Endometrial microvascular endothelial cells (primary cell): ENCODE results near the gene SMOC2. TPM values are rescaled to one million over a fixed set of nuclear protein-coding genes. Genes with fewer than 3 reads are reported as not detected.

Experiments used
- in situ Hi-C: cut with HindIII; loops from 2 replicates; pipeline ENCODE4 v1.10.0; 2017; ENCODE audit warnings: low sequenced_read_pairs, low pct_unique_long_range_greater_than_20kb; ENCODE audit errors: inconsistent ontology term
- total RNA-seq: library from RNA; depleted of rRNA; stranded (reverse); fragments of >200 nt; gene quantifications from one replicate; pipeline ENCODE4 v1.2.3, GENCODE V29; 2015; ENCODE audit errors: inconsistent ontology term

Gene SMOC2
- total RNA-seq, 1 donor from 2014 or later = not detected

DNA sequence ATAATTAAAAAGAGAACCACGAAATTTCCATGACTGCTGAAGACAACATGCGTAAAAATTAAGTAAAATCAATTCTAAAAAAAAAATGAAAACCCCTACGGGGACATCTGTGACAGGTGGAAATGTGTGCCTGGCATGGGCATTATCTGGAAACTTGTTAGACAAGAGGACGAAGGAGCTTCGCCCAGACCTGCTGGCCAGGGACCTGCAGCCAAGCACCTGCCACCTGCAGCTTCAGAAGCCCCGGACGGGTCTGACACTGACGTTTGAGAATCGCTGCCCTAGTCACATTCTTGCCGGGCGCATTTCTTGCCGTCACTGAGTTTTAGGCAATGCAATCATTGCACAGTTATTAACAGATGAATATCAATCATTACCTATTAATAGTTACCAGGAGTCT lies 140.3 kb downstream of the SMOC2 start:
- in situ Hi-C loops = no loop called here

DNA sequence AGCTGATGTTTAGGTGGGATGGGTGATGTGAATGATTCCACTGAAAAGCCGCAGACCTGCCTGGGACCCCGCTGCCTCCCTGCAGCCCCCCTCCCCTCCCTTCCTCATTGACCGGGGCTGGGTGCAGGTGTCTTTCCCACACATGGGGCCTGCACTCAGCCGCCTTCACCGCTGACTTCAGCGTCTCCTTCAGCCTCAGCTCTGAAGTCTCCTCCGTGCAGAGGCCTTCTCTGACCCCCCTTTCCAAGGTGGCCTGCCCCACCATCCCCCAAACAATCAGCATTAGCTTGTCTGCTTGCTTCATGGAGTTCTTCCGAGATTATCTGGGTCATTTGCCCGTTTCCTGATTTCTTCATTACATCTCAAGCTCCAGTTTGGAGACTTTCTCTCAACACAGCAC lies 140.7 kb downstream of the SMOC2 start:
- in situ Hi-C loops = no loop called here

GRCh38 chr6:168582571-168582981 lies 141.6 kb downstream of the SMOC2 start:
- in situ Hi-C loops = no loop called here

DNA sequence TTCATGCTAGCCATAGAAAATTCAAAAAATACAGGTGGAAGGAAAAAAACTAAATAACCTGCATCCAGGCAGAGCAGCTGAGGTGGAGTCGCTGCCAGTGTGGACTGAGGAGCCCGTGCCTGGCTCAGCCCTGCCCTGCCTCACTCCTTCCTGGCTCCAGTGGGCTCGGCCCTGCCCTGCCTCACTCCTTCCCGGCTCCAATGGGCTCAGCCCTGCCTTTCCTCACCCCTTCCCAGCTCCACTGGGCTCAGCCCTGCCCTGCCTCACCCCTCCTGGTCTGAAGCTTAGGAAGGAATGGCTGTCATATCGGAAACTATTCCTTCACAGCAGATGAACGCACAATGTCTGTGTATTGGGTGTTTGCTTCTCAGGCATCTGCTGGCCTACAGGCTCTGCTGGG lies 142.1 kb downstream of the SMOC2 start:
- in situ Hi-C loops = no loop called here

- in situ Hi-C loops = no loop called here
These were observed 142.8 kb downstream of the SMOC2 start for GRCh38 chr6:168583821-168584220.

DNA sequence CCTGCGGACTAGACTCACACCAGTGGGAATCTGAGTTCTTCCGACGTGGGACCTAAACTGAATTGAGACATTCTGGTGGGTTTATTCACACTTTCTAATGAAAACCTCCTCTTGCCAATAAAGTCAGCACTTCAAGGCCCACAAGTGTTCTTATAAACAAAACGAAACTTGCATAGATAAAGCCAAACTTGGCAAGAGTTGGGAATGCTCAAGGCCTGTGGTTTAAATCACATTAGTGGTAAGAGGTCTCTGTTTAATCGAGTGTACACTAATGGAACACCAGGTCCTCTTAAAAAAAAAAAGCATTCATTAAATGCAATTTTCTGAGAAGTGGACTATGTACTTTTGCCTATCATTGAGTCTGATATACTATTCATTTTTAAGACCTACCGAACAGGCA lies 143.3 kb downstream of the SMOC2 start:
- in situ Hi-C loops = no loop called here

DNA sequence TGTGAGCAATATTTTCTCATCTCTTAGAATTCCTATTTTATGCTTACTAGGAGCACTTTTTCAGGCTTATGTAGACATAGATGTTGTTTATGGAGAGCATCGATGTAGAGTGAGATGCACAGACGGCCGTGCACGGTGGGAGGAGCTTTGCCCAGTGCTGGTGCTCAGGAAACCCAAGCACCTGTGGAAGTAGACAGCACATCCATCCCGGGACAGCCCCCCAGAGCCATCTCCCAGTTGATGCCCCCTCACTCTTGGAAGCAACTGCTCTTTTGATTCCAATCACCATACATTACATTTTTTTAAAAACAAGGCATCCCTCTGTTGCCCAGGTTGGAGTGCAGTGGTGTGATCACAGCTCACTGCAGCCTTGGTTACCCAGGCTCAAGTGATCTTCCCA lies 143.7 kb downstream of the SMOC2 start:
- in situ Hi-C loops = no loop called here

DNA sequence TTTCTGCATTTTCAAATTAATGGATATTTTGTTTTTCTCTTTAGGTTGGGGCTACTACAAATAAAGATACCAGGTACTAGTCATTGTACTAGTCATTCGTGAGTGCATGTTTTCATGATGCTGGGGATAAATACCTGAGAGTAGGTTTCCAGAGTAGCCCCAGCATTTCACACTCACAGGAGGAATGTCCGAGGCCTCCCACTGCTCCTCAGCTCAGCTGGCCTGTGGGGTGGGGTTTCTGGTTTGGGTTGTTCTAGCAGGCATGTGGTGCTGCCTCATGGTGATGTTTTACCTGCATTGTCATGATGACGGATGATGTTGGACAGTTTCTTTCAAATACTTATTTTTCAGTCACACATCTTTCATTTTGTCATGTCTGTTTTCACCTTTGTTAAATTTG lies 144.5 kb downstream of the SMOC2 start:
- in situ Hi-C loops = no loop called here

DNA sequence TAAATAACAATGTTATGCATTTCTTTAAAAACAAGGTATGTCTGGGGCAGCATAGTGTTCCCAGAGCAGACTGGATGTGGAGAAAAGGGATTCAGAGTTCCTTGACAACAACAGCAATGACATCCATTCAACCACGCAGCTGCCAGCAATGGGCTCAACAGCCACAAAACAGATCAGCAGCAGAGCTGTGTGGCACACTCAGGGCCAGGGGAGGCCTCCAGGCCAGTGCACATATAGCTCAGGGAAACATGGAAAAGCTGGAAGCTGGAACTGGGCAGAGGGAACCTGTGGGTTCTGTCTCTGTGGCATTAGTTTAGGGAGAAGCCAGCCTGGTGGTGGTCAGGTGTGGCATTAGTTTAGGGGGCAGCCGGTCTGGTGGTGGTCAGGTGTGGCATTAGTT lies 148.3 kb downstream of the SMOC2 start:
- in situ Hi-C loops = no loop called here

- in situ Hi-C loops = no loop called here
These were observed 149.4 kb downstream of the SMOC2 start for GRCh38 chr6:168590406-168590805.

- in situ Hi-C loops = no loop called here
These were observed 155.4 kb downstream of the SMOC2 start for GRCh38 chr6:168596344-168596743.

- in situ Hi-C loops = no loop called here
These were observed 156.5 kb downstream of the SMOC2 start for GRCh38 chr6:168597471-168597875.

- in situ Hi-C loops = no loop called here
These were observed 157.5 kb downstream of the SMOC2 start for GRCh38 chr6:168598251-168599117.

DNA sequence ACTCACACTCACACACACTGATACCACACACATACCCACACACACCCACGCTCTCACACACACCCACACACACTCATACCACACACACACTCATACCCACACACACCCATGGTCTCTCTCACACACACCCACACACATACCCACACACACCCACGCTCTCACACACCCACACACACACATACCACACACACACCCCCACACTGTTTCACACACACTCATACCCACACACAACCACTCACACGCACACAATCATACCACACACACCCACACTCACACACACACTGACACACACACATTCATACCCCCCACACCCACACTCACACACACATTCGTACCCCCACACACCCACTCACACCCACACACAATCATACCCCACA lies 158.1 kb downstream of the SMOC2 start:
- in situ Hi-C loops = no loop called here

- in situ Hi-C loops = no loop called here
These were observed 158.9 kb downstream of the SMOC2 start for GRCh38 chr6:168599769-168600330.

- in situ Hi-C loops = no loop called here
These were observed 159.4 kb downstream of the SMOC2 start for GRCh38 chr6:168600381-168600780.

DNA sequence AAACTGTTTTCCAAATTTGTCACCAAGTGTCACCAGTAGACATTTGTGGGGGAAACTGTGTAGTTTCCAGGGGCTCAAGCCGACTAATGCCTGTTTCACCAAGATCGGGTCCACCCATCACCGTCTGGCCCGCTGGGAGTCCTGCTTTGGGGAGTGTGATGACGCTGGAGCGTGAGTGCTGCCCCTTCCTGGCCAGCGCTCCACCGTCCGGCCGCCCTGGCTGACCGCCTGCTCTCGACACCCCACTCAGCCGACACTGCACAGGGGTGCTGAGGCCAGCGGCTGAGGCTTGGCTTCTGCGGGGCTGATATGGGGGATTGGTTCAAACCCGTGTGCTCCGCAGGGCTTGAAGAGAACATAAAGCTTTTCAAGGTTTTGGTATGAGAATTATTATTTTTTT lies 160.1 kb downstream of the SMOC2 start:
- in situ Hi-C loops = no loop called here

- in situ Hi-C loops = no loop called here
These were observed 160.6 kb downstream of the SMOC2 start for GRCh38 chr6:168601546-168601945.

GRCh38 chr6:168602576-168602975 lies 161.6 kb downstream of the SMOC2 start:
- in situ Hi-C loops = no loop called here

- in situ Hi-C loops = no loop called here
These were observed 162.2 kb downstream of the SMOC2 start for GRCh38 chr6:168603234-168603633.

DNA sequence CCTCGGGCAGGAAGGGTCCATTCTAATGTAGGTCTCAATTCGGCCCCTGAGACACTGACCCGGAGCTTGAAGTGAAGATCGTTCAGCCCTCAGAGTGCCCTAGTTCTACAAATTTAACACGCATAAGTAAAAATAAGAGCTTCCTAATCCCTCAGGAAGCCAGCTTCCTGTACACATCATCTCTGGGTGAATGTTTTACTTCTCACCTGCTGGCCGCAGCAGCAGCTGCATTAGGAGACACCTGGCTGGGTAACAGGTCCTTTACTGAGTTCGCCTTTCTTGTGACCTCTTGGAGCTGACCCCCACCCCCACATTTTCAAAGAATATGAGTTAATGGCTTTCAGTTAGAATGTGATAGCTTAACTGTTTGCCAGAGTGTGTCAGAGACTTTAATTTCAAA lies 165.0 kb downstream of the SMOC2 start:
- in situ Hi-C loops = no loop called here
